Measurements from ENCODE around the gene LBP.
"Not testable (repeated sequence)": the region's sequence is repeated elsewhere in the genome, so short reads cannot be mapped to it uniquely, and the experiment has no call there.

LBP gene

DNA sequence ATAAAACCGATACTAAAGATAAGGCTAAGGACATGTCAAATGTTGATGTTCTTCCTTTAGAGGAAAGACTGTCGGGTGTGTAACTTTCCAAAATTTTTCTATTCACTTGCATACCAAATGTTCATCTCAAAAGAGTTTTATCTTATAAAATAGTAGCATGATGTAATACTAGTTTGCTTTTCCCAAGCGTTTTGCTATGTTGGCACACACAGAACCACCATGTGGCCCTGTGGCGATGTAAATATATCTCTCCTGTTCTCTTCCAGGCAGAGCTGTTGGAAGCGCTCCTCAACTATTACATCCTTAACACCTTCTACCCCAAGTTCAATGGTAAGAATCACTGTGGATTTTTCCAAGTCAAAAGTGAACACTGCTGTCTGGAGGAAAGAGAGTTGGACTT lies 26.5 kb downstream of the LBP start:
- TF ChIP-seq, protein P1, sequence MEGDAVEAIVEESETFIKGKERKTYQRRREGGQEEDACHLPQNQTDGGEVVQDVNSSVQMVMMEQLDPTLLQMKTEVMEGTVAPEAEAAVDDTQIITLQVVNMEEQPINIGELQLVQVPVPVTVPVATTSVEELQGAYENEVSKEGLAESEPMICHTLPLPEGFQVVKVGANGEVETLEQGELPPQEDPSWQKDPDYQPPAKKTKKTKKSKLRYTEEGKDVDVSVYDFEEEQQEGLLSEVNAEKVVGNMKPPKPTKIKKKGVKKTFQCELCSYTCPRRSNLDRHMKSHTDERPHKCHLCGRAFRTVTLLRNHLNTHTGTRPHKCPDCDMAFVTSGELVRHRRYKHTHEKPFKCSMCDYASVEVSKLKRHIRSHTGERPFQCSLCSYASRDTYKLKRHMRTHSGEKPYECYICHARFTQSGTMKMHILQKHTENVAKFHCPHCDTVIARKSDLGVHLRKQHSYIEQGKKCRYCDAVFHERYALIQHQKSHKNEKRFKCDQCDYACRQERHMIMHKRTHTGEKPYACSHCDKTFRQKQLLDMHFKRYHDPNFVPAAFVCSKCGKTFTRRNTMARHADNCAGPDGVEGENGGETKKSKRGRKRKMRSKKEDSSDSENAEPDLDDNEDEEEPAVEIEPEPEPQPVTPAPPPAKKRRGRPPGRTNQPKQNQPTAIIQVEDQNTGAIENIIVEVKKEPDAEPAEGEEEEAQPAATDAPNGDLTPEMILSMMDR (IDR thresholded peaks at IDR 0.05; ENCODE audit: insufficient read depth, low read depth, low read length, missing control alignments) = no peak
- DNase-seq (ENCODE audit: low read depth) = no peak
- H3K4me3 ChIP-seq (ENCODE audit: low read depth, low read length) = no peak overlapping the region

DNA sequence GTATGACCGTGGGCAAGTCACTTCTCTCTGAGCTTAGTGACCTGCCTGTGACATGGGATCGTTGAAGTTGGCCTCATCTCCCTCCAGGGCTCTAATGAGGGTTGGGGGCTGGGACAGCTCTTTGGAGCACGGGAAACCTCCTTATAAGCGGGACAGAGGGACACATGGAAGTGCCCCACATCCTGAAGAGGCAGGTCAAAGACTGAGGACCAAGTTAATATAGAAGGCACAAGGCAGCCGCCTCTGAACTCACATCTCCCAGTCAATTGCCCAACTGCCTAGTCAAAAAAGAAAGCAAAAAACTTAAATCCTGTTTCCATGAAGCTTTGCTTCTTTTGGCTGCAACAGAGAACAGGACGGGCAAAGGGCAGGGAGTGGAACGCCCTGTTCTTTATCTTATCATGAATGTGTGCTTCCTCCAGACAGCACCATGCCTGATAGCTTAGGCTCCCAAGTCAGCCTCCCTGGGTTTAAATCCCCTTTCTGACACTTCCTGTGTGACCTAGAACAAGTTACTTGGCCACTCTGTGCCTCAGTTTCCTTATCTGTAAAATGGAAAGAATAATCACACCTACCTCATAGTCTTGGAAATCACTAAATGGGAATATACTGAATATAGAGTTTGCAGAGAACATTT lies 27.1 kb downstream of the LBP start:
- no peak overlapping the region for H3K4me3 ChIP-seq (ENCODE audit: low read depth, low read length)
- TF ChIP-seq, protein P1 (IDR thresholded peaks at IDR 0.05; ENCODE audit: insufficient read depth, low read depth, low read length, missing control alignments) = no peak
- DNase-seq (ENCODE audit: low read depth) = no peak

DNA sequence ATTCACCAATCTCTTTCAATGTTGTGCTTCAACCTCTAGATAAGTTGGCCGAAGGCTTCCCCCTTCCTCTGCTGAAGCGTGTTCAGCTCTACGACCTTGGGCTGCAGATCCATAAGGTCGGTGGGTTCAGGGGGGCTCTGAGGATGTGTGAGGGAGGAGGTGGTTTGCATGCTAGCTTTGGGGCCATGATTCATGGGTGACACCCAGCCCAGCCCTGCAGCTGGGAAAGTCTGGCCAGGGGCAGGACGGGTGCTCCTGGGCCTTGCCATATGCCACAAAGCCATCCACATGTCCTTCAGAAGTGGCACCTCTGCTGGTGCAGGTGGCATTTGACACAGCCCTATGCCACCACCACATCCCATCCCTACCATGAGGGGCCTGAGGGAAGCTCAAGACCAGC lies 27.6 kb downstream of the LBP start:
- TF ChIP-seq, protein P1 (IDR thresholded peaks at IDR 0.05; ENCODE audit: insufficient read depth, low read depth, low read length, missing control alignments) = no peak
- H3K4me3 ChIP-seq (ENCODE audit: low read depth, low read length) = no peak overlapping the region
- no peak for DNase-seq (ENCODE audit: low read depth)

DNA sequence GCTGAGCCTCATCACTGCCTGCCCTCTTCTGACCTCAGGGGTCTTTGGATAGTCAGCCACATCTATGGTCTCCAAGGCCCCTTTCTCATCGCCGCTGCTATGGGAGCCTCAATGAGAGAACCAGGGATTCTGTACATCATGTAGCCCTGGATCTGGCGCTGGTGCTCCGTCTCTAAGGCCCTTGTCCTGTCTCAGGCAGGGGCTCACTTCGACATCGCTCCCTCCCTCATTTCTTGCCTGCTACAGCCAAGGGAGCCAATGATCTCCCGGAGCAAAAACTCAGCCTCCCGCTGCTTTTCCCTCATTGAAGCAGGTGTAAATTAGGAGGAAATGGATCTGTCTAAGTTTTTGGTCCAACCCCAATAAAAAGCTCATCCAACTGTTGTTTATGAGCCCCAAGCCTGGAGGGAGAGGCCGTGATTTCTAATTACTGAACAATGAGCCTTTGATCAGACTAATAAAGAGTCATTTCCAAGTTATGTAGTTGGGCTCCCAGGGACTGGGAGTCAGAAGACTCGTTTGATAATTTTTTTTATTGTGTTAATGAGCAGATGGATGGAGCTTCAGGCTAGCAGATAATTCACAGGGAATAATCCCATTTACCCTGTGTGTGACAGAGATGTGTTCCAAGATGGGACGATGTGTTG lies 30.9 kb downstream of the LBP start:
- no peak for DNase-seq (ENCODE audit: low read depth)
- TF ChIP-seq, protein P1 (IDR thresholded peaks at IDR 0.05; ENCODE audit: insufficient read depth, low read depth, low read length, missing control alignments) = no peak
- no peak overlapping the region for H3K4me3 ChIP-seq (ENCODE audit: low read depth, low read length)

DNA sequence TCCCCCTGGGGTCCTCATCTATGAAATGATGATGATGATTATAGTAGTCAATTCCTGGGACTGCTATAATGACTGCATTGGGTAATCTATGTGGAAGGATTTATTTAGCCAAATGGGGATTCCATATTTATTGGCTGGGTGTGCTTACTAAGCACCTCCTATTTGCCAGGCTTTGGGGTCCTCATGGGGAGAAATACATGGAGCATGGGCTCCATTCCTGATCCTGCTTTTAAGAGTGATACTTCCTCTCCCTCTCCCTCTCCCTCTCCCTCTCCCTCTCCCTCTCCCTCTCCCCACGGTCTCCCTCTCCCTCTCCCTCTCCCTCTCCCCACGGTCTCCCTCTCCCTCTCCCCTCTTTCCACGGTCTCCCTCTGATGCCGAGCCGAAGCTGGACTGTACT lies 31.6 kb downstream of the LBP start:
- H3K4me3 ChIP-seq (ENCODE audit: low read depth, low read length); DNase-seq (ENCODE audit: low read depth): not testable (repeated sequence)

DNA sequence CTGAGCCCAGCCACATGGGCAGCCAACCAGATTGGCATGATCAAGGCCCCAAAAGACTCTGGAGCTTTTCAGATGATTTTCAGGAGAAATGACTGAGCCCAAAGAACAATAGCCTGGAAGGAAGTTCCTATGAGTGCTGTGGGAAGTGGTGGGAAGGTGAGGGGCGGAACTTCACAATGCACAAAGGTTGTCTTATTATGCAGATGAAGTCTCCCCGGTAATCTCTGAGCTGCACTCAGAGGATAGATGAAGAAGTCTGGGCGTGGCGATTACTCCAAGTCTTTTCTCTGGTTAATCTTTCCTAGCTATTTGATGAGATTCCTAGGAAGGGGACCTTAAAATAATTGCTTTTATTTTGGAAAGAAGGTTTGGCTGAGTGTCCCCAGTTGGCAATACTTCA lies 36.9 kb downstream of the LBP start:
- TF ChIP-seq, protein P1 (IDR thresholded peaks at IDR 0.05; ENCODE audit: insufficient read depth, low read depth, low read length, missing control alignments) = no peak
- DNase-seq (ENCODE audit: low read depth) = no peak
- H3K4me3 ChIP-seq (ENCODE audit: low read depth, low read length) = no peak overlapping the region

DNA sequence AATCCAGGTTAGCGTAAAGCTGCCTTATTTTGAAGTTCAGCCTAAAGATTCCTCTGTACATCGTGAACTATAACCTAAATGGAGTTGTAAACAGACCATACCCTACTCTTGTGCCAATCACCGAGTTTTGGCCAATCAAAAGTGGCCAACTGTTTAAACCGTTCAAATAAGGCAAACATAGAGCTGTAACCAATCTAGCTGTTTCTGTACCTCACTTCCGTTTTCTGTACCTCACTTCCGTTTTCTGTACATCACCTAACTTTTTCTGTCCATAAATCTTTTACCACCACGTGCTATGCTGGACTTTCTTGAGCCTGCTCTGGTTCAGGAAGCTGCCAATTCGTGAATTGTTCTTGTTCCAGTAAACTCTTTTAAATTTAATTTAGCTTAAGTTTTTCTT lies 39.7 kb downstream of the LBP start:
- no peak overlapping the region for H3K4me3 ChIP-seq (ENCODE audit: low read depth, low read length)
- DNase-seq (ENCODE audit: low read depth) = no peak
- TF ChIP-seq, protein P1 (IDR thresholded peaks at IDR 0.05; ENCODE audit: insufficient read depth, low read depth, low read length, missing control alignments) = no peak
